Vagina (tissue), 2 donors: Measurements from ENCODE around the gene FAU.

Source experiments
- POLR2A ChIP-seq, 2 donors: fragments of 450-650 bp; IDR thresholded peaks; one replicate each; pipeline ENCODE4 v1.6.1; 2017; ENCODE audit warnings: antibody characterized with exemption in 2 of 2, mild to moderate bottlenecking in 2 of 2, moderate library complexity in 2 of 2
- TF ChIP-seq, protein P1 (sequence below), 3 experiments: fragments of 450-650 bp in 2 of 3; fragments of 200-600 bp in 1 of 3; sonication (generic) in 1 of 3; IDR thresholded peaks; one replicate each; pipeline ENCODE4 v1.5.1; 2017 to 2019; ENCODE audit warnings: antibody characterized with exemption in 3 of 3, mild to moderate bottlenecking in 2 of 3, moderate library complexity in 2 of 3

DNA sequence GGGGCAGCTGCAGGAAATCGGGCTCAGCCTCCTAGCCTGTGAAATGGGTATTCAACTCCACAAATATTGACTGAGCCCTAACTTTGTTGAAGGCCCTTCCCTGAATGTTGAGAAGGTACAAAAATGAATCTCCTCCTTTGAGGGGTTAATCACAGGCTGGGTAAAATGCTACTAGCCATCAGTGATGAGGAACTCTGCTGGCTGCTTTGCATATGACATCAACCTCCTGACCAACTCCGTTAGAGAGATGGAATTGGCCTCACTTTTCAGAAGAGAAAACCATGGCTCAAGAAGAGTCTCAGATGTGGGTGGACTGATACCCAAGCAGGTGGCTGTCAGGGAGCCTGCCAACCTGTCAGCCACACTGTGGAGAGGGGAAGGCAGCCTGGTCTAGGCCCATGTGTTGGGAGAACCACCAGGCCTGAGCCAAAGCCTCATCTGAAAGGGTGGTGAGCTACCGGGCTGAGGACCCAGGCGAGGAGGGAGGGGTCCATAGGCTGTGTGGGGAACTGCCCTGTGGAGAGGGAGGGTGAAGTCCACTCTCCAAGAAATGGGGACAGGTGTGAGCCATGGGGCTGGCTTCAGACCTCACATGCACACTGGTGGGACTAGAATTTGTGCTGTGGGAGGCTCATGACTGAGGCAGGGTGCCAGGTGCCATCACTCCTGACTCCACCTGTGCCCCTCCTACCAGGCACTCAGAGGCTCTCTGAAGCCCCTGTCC lies 49.9 kb downstream of the FAU start:
- TF ChIP-seq POLR2A (IDR thresholded peaks at IDR 0.05) = no peak
- TF ChIP-seq, protein P1, sequence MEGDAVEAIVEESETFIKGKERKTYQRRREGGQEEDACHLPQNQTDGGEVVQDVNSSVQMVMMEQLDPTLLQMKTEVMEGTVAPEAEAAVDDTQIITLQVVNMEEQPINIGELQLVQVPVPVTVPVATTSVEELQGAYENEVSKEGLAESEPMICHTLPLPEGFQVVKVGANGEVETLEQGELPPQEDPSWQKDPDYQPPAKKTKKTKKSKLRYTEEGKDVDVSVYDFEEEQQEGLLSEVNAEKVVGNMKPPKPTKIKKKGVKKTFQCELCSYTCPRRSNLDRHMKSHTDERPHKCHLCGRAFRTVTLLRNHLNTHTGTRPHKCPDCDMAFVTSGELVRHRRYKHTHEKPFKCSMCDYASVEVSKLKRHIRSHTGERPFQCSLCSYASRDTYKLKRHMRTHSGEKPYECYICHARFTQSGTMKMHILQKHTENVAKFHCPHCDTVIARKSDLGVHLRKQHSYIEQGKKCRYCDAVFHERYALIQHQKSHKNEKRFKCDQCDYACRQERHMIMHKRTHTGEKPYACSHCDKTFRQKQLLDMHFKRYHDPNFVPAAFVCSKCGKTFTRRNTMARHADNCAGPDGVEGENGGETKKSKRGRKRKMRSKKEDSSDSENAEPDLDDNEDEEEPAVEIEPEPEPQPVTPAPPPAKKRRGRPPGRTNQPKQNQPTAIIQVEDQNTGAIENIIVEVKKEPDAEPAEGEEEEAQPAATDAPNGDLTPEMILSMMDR (IDR thresholded peaks at IDR 0.05) = no peak
